Measurements from ENCODE around the gene LPP. TPM values are rescaled to one million over a fixed set of nuclear protein-coding genes. Genes with fewer than 3 reads are reported as not detected.

Gene LPP
- total and polyA plus RNA-seq, 9 of the 15 experiments (the other 6 are each of a cell fraction or from before 2014, with no cell fraction given) = 0.07 to 0.18 TPM; not detected in 7

- H2AFZ ChIP-seq (ENCODE audit: low read depth, low read length) = no peak overlapping the region
- in situ Hi-C loops (cut with MboI) (no loop called here), intact Hi-C loops (cut with micrococcal nuclease) (no loop called here)
- POLR2A ChIA-PET = interaction anchor here (1.0 kb wide), 1 partner anchor 10 kb away, joined by 7 read pairs; no protein-coding TSS in a partner anchor
- no peaks in the 10 kb centered on the region for H3K79me2 ChIP-seq (ENCODE audit: control insufficient read depth, insufficient read depth, low read length)
- H3K9me1 ChIP-seq (ENCODE audit: control insufficient read depth, insufficient read depth, low read length) = no peaks in the 10 kb centered on the region
- DNase-seq (ENCODE audit: extremely low read depth in 1 of 4, low spot score in 3 of 4) (no peak), ATAC-seq (no peak), FAIRE-seq (no peak)
- H3K4me2 ChIP-seq (ENCODE audit: insufficient read depth, low read length) = no peak overlapping the region
- no TSS peak for BruUV-seq (replicated peaks)
- TF ChIP-seq XRCC4 (IDR thresholded peaks at IDR 0.05; ENCODE audit: extremely low read depth, insufficient read depth, insufficient read length) (no peak), NR4A1 (CRISPR knock-in tag; IDR thresholded peaks at IDR 0.05) (no peak), NR4A1 (tag; IDR thresholded peaks at IDR 0.05) (no peak), GABPB1 (CRISPR knock-in tag; IDR thresholded peaks at IDR 0.05) (no peak), ZNF589 (CRISPR knock-in tag; IDR thresholded peaks at IDR 0.05; ENCODE audit: low read depth) (no peak), CCAR2 (IDR thresholded peaks at IDR 0.05; ENCODE audit: low read depth, low read length) (no peak), SAFB2 (IDR thresholded peaks at IDR 0.05; ENCODE audit: borderline replicate concordance, low read depth, low read length, severe bottlenecking) (no peak), ZNF24 (IDR thresholded peaks at IDR 0.05) (no peak), VEZF1 (CRISPR knock-in tag; IDR thresholded peaks at IDR 0.05) (no peak), PHB2 (IDR thresholded peaks at IDR 0.05; ENCODE audit: low read depth) (no peak), MCM2 (IDR thresholded peaks at IDR 0.05; ENCODE audit: low read depth) (no peak), ZBTB2 (IDR thresholded peaks at IDR 0.05) (no peak)
- H3K9ac ChIP-seq (ENCODE audit: insufficient read depth in 1 of 2, low read depth in 2 of 2, low read length in 2 of 2) = no peak overlapping the region
- H3K9me3 ChIP-seq (replicated peaks; ENCODE audit: control insufficient read depth, insufficient read depth, low read depth, low read length) = no peaks in the 10 kb centered on the region
- H3K36me3 ChIP-seq (ENCODE audit: control insufficient read depth, insufficient read depth, low read length) = no peaks in the 10 kb centered on the region
- CTCF ChIA-PET (ENCODE audit: low intra/inter-chr PET ratio) = no interaction called here
- H3K4me3 ChIP-seq = no peak overlapping the region
- no peak overlapping the region for H3K27ac ChIP-seq (ENCODE audit: extremely low read depth, low read depth, low read length)
- H3K4me1 ChIP-seq (replicated peaks in 1 of 2; ENCODE audit: control insufficient read depth in 2 of 2, insufficient read depth in 2 of 2, low read length in 2 of 2) = no peaks in the 10 kb centered on the region
- H3K27me3 ChIP-seq (ENCODE audit: control insufficient read depth in 2 of 2, insufficient read depth in 2 of 2, low read length in 2 of 2) = no peaks in the 10 kb centered on the region
- WGBS (ENCODE audit: insufficient coverage, low coverage, missing lambda C conversion rate) = 0% methylated on average over 2 of the region's 2 CpGs
- H4K20me1 ChIP-seq (replicated peaks; ENCODE audit: control insufficient read depth, insufficient read depth, low read length) = no peaks in the 10 kb centered on the region
Measured at GRCh38 chr3:188255190-188255589, 101.2 kb downstream of the LPP start.

Data from K562 (cell line).